OCI-LY1 (cell line): ENCODE data around the gene LMX1B.

ENCODE experiments used
- H2AFZ ChIP-seq: fragments of 200-600 bp; sonication (generic), shearing (Covaris generic); 2 replicates; pipeline ENCODE4 v1.6.0; 2014; ENCODE audit warnings: antibody characterized with exemption, mild to moderate bottlenecking, low read length
- H3F3A ChIP-seq: fragments of 200-600 bp; sonication (generic), shearing (Covaris generic); 2 replicates; pipeline ENCODE4 v1.6.0; 2014; ENCODE audit warnings: mild to moderate bottlenecking, antibody characterized with exemption, low read length, moderate library complexity; ENCODE audit not compliant: insufficient read depth
- H3K27ac ChIP-seq: fragments of 200-600 bp; sonication (generic); 2 replicates; pipeline ENCODE4 v1.5.1; 2014; ENCODE audit warnings: low read length, mixed run types, mild to moderate bottlenecking, low read depth; ENCODE audit not compliant: poor library complexity, severe bottlenecking
- H3K27me3 ChIP-seq: fragments of 200-600 bp; sonication (generic); 2 replicates; pipeline ENCODE4 v1.6.0; 2014; ENCODE audit warnings: antibody characterized with exemption, mild to moderate bottlenecking, low read length, moderate library complexity; ENCODE audit not compliant: insufficient read depth
- H3K36me3 ChIP-seq: fragments of 200-600 bp; sonication (generic); 2 replicates; pipeline ENCODE4 v1.6.1; 2014; ENCODE audit warnings: mild to moderate bottlenecking, antibody characterized with exemption, low read length, moderate library complexity, mixed read lengths; ENCODE audit not compliant: insufficient read depth
- H3K4me1 ChIP-seq: fragments of 200-600 bp; sonication (generic); 2 replicates; pipeline ENCODE4 v1.5.1; 2014; ENCODE audit warnings: mild to moderate bottlenecking, low read length, moderate library complexity; ENCODE audit not compliant: insufficient read depth, severe bottlenecking
- H3K4me2 ChIP-seq: fragments of 200-600 bp; sonication (generic), shearing (Covaris generic); 2 replicates; pipeline ENCODE4 v1.6.1; 2014; ENCODE audit warnings: low read length
- H3K4me3 ChIP-seq: fragments of 200-600 bp; sonication (generic); 2 replicates; pipeline ENCODE4 v1.5.1; 2014; ENCODE audit warnings: low read length, low read depth, mild to moderate bottlenecking, mixed read lengths; ENCODE audit not compliant: poor library complexity, severe bottlenecking
- H3K79me2 ChIP-seq: fragments of 200-600 bp; shearing (Covaris generic); 2 replicates; pipeline ENCODE4 v1.6.1; 2016; ENCODE audit warnings: mixed run types, low read length, mixed read lengths; ENCODE audit not compliant: insufficient read depth
- H3K9ac ChIP-seq: fragments of 200-600 bp; sonication (generic), shearing (Covaris generic); 2 replicates; pipeline ENCODE4 v1.6.1; 2014; ENCODE audit warnings: mild to moderate bottlenecking, low read length, mixed read lengths
- H3K9me2 ChIP-seq: fragments of 200-600 bp; sonication (generic), shearing (Covaris generic); 2 replicates; pipeline ENCODE4 v1.6.1; 2014; ENCODE audit warnings: low read depth, mild to moderate bottlenecking, low read length, mixed read lengths
- H3K9me3 ChIP-seq: fragments of 200-600 bp; shearing (Covaris generic); 2 replicates; pipeline ENCODE4 v1.6.1; 2014; ENCODE audit warnings: low read length, mixed read lengths
- H4K20me1 ChIP-seq: fragments of 200-600 bp; sonication (generic), shearing (Covaris generic); 2 replicates; pipeline ENCODE4 v1.6.0; 2016; ENCODE audit warnings: mild to moderate bottlenecking, low read length; ENCODE audit not compliant: insufficient read depth
- CTCF ChIP-seq: fragments of 200-600 bp; sonication (generic), shearing (Covaris generic); IDR thresholded peaks from 2 replicates; pipeline ENCODE4 v1.5.1; 2017; ENCODE audit warnings: mild to moderate bottlenecking, antibody characterized with exemption, low read length, moderate library complexity, mixed read lengths
- EZH2 ChIP-seq: fragments of 200-600 bp; sonication (generic), shearing (Covaris generic); IDR thresholded peaks from 2 replicates; pipeline ENCODE4 v1.8.0; 2017; ENCODE audit warnings: borderline replicate concordance, mixed run types, mild to moderate bottlenecking, antibody characterized with exemption, low read length, moderate library complexity, mixed read lengths

Gene LMX1B

GRCh38 chr9:126642839-126643238 lies 29.1 kb downstream of the LMX1B start:
- H2AFZ ChIP-seq: no peak overlapping the region
- no peak overlapping the region for H3K4me2 ChIP-seq
- H3K4me1 ChIP-seq: no peaks in the 10 kb centered on the region
- H3K36me3 ChIP-seq: no peaks in the 10 kb centered on the region
- no peak overlapping the region for H3K9ac ChIP-seq
- H4K20me1 ChIP-seq: no peaks in the 10 kb centered on the region
- no peaks in the 10 kb centered on the region for H3F3A ChIP-seq
- H3K9me2 ChIP-seq: no peaks in the 10 kb centered on the region
- no peaks in the 10 kb centered on the region for H3K9me3 ChIP-seq
- TF ChIP-seq CTCF (no peak), EZH2 (no peak)
- H3K27ac ChIP-seq: no peak overlapping the region
- no peaks in the 10 kb centered on the region for H3K27me3 ChIP-seq
- H3K79me2 ChIP-seq: no peaks in the 10 kb centered on the region
- H3K4me3 ChIP-seq: no peak overlapping the region

GRCh38 chr9:126643945-126644527 lies 30.3 kb downstream of the LMX1B start:
- no peaks in the 10 kb centered on the region for H3K9me3 ChIP-seq
- no peak for TF ChIP-seq EZH2
- TF ChIP-seq CTCF: no peak
- no peaks in the 10 kb centered on the region for H3K9me2 ChIP-seq
- no peaks in the 10 kb centered on the region for H3K36me3 ChIP-seq
- H4K20me1 ChIP-seq: no peaks in the 10 kb centered on the region
- no peak overlapping the region for H3K4me3 ChIP-seq
- H3K4me2 ChIP-seq: no peak overlapping the region
- H3K9ac ChIP-seq: no peak overlapping the region
- H3K79me2 ChIP-seq: no peaks in the 10 kb centered on the region
- 0 out of 2 replicates have a peak, but pooled peaks cover 4% of the 10 kb centered on the region for H3K27me3 ChIP-seq
- H3F3A ChIP-seq: no peaks in the 10 kb centered on the region
- H3K4me1 ChIP-seq: no peaks in the 10 kb centered on the region
- H3K27ac ChIP-seq: no peak overlapping the region
- no peak overlapping the region for H2AFZ ChIP-seq

- no peak overlapping the region for H3K4me3 ChIP-seq
- no peaks in the 10 kb centered on the region for H4K20me1 ChIP-seq
- TF ChIP-seq EZH2: no peak
- TF ChIP-seq CTCF: no peak
- H3F3A ChIP-seq: no peaks in the 10 kb centered on the region
- H3K4me1 ChIP-seq: no peaks in the 10 kb centered on the region
- no peaks in the 10 kb centered on the region for H3K9me3 ChIP-seq
- no peaks in the 10 kb centered on the region for H3K79me2 ChIP-seq
- no peak overlapping the region for H2AFZ ChIP-seq
- H3K36me3 ChIP-seq: no peaks in the 10 kb centered on the region
- no peak overlapping the region for H3K9ac ChIP-seq
- H3K27ac ChIP-seq: no peak overlapping the region
- no peak overlapping the region for H3K4me2 ChIP-seq
- peaks cover 4% of the 10 kb centered on the region; the same call in 1 of the 2 replicates for H3K27me3 ChIP-seq
- H3K9me2 ChIP-seq: no peaks in the 10 kb centered on the region
These were observed 32.4 kb downstream of the LMX1B start for GRCh38 chr9:126646162-126646561.
